Heart left ventricle (tissue), 16 donors: ENCODE data around the gene CPNE2. TPM values are rescaled to one million over a fixed set of nuclear protein-coding genes. Genes with fewer than 3 reads are reported as not detected.
"Not testable (repeated sequence)": the region's sequence is repeated elsewhere in the genome, so short reads cannot be mapped to it uniquely, and the experiment has no call there.

Experiments used
- ATAC-seq, 4 donors: fragments of 200-7000 bp; cut with Tn5 transposase; one replicate each; pipeline ENCODE4 v1.9.1; 2020 to 2022; ENCODE audit warnings: moderate library complexity in 4 of 4, mild to moderate bottlenecking in 3 of 4, moderate number of reproducible peaks in 1 of 4
- DNase-seq, 5 donors: peaks; one replicate each; pipeline ENCODE4 v3.0.0-alpha.2; 2020
- H3K27ac ChIP-seq, 12 donors: fragments of 200-600 bp; sonication (generic) in 4 of 12; one replicate each; pipeline versions ENCODE4 v1.5.0 to v1.8.0; 2016 to 2022; ENCODE audit warnings: mild to moderate bottlenecking in 2 of 12
- H3K27me3 ChIP-seq, 9 donors: fragments of 200-600 bp; sonication (generic) in 2 of 9; one replicate each; pipeline versions ENCODE4 v1.5.1 to v1.8.0; 2016 to 2022; ENCODE audit warnings: mild to moderate bottlenecking in 3 of 9
- H3K36me3 ChIP-seq, 9 donors: fragments of 200-600 bp; sonication (generic) in 2 of 9; one replicate each; pipeline versions ENCODE4 v1.5.0 to v1.8.0; 2018 to 2022; ENCODE audit warnings: mild to moderate bottlenecking in 2 of 9
- H3K4me1 ChIP-seq, 12 donors: fragments of 200-600 bp; sonication (generic) in 4 of 12; one replicate each; pipeline versions ENCODE4 v1.5.0 to v1.8.0; 2016 to 2022; ENCODE audit warnings: mild to moderate bottlenecking in 3 of 12
- H3K4me3 ChIP-seq, 12 donors: fragments of 200-600 bp; sonication (generic) in 4 of 12; one replicate each; pipeline versions ENCODE4 v1.5.0 to v1.8.0; 2017 to 2022; ENCODE audit warnings: mild to moderate bottlenecking in 9 of 12, moderate library complexity in 4 of 12
- H3K9me3 ChIP-seq, 12 donors: fragments of 200-600 bp; sonication (generic) in 4 of 12; one replicate each; pipeline versions ENCODE4 v1.5.0 to v1.8.0; 2016 to 2022; ENCODE audit warnings: mild to moderate bottlenecking in 1 of 12
- CTCF ChIP-seq, 12 donors: fragments of 200-600 bp; sonication (generic) in 4 of 12; IDR thresholded peaks; one replicate each; pipeline versions ENCODE4 v1.5.0 to v1.8.0; 2018 to 2022; ENCODE audit warnings: antibody characterized with exemption in 12 of 12, mild to moderate bottlenecking in 5 of 12
- POLR2A ChIP-seq, 2 donors: fragments of 450-650 bp; IDR thresholded peaks; one replicate each; pipeline ENCODE4 v1.6.1; 2017; ENCODE audit warnings: antibody characterized with exemption in 2 of 2, mild to moderate bottlenecking in 2 of 2, moderate library complexity in 2 of 2
- WGBS, 4 donors: extraction: QIAGEN DNeasy Blood & Tissue Kit in 2 of 4; methylation state at CpG; one replicate each; pipeline versions ENCODE4 v1.1.5 to v1.1.7; 2013 to 2018; 5-methylcytosine and 5-hydroxymethylcytosine counted together
- intact Hi-C, 10 donors: fragments of 100-400 bp; cut with DNase I; formaldehyde crosslinking; loops; one replicate each; pipeline versions ENCODE4 v1.11.1 to v1.14.2; 2022
- polyA plus RNA-seq, 2 donors: library from polyadenylated mRNA; stranded (reverse); fragments of 200-250 nt; gene quantifications; one replicate each; pipeline ENCODE4 v1.2.3, GENCODE V29; 2013
- total RNA-seq, 9 donors: library from RNA; depleted of rRNA in 2 of 9; stranded (reverse); fragments of >200 nt in 2 of 9; fragmentation: NEBNext Ultra II Directional in 3 of 9; extraction: Animal tissue kit (Norgen Biotek cat#: 25700) in 3 of 9; gene quantifications; one replicate each; pipeline versions ENCODE4 v1.1.0 to v1.2.4, GENCODE V29; 2016 to 2023
- donor health status: ischemic (EF 13 %, LVEDD 7.1; RV severe dilation, severe dysfunction).
- donor health status: healthy with polysubstance abuse.
- donor health status: DM: no; HTN: yes; CAD: no.
- donor health status: DM: no; HTN: no; CAD: no.
- donor health status: ischemic (EF 25% LVEDD 6.9; RV normal size, moderate dysfunction).
- donor health status: ischemic (EF 25% LVEDD 5.7; RV mildly dilated, moderate dysfunction).
- donor health status: healthy.
- donor health status: DM: yes; HTN: yes; CAD: no.
- donor health status: ischemic (EF 35%, LVEDD 5.7; RV mildly dilated, moderate dysfunction).
- donor health status: nonischemic (EF 11% LVEDD 7.7; RV severe dilation, severe dysfunction).
- donor health status: DM: yes; HTN: yes; CAD: no.
- donor health status: PGD.
- donor health status: ischemic (EF 29% LVEDD 5.4; RV normal size, mild dysfunction).
- donor health status: nonischemic (EF 23%, LVEDD 6.1; RV moderate dilation, normal function).

CPNE2 gene
- total and polyA plus RNA-seq, 11 donors = 7.2 to 23.6 (median 14.0) TPM

- Histone ChIP-seq H3K4me1 (peaks cover 0 to 51% (median 24%) of the 10 kb centered on the region in 12 donors), H3K27ac (no peak overlapping the region), H3K36me3 (peaks cover 0 to 11% (median 0%) of the 10 kb centered on the region in 9 donors), H3K9me3 (no peaks in the 10 kb centered on the region), H3K4me3 (no peak overlapping the region), H3K27me3 (no peaks in the 10 kb centered on the region)
- ATAC-seq (no peak), DNase-seq (no peak)
- WGBS, 4 donors = 85 to 100% (median 94%) methylated on average over 1 of the region's 1 CpG
- TF ChIP-seq POLR2A (IDR thresholded peaks at IDR 0.05) (no peak), CTCF (IDR thresholded peaks at IDR 0.05) (no peak)
- intact Hi-C loops = loop anchor here in 3 of 10 donors (5.0 kb wide), 2 partner anchors 34 to 49 kb away; no protein-coding TSS in a partner anchor
These were observed 16.0 kb downstream of the CPNE2 start for GRCh38 chr16:57108432-57108831.

GRCh38 chr16:57109259-57110105, 17.1 kb downstream of the CPNE2 start:
- H3K27ac ChIP-seq, DNase-seq, ATAC-seq, H3K27me3 ChIP-seq, H3K9me3 ChIP-seq, H3K4me3 ChIP-seq: not testable (repeated sequence)
- intact Hi-C loops = loop anchor here in 3 of 10 donors (5.0 kb wide), 2 partner anchors 33 to 48 kb away; no protein-coding TSS in a partner anchor
- WGBS, 4 donors = 88 to 91% (median 90%) methylated on average over 10 of the region's 10 CpGs
- Histone ChIP-seq H3K4me1 (peaks cover 0 to 52% (median 24%) of the 10 kb centered on the region in 12 donors), H3K36me3 (peaks cover 0 to 22% (median 4%) of the 10 kb centered on the region in 9 donors)

- Histone ChIP-seq H3K36me3 (peaks cover 0 to 26% (median 4%) of the 10 kb centered on the region in 9 donors), H3K27ac (no peak overlapping the region), H3K9me3 (no peaks in the 10 kb centered on the region), H3K27me3 (no peaks in the 10 kb centered on the region), H3K4me3 (no peak overlapping the region), H3K4me1 (peaks cover 0 to 54% (median 26%) of the 10 kb centered on the region in 12 donors)
- no peak for ATAC-seq
- no peak for TF ChIP-seq POLR2A (IDR thresholded peaks at IDR 0.05)
- no peak for TF ChIP-seq CTCF (IDR thresholded peaks at IDR 0.05)
- WGBS, 4 donors = 90 to 96% (median 95%) methylated on average over 4 of the region's 4 CpGs
- intact Hi-C loops = no loop called here
- no peak for DNase-seq
These were observed 18.6 kb downstream of the CPNE2 start for GRCh38 chr16:57110937-57111336.

- peaks cover 0 to 29% (median 7%) of the 10 kb centered on the region in 9 donors for H3K36me3 ChIP-seq
- intact Hi-C loops = no loop called here
- H3K4me3 ChIP-seq = no peak overlapping the region
- H3K27ac ChIP-seq = no peak overlapping the region
- ATAC-seq (no peak), DNase-seq (no peak)
- peaks cover 0 to 50% (median 23%) of the 10 kb centered on the region in 12 donors for H3K4me1 ChIP-seq
- no peak for TF ChIP-seq POLR2A (IDR thresholded peaks at IDR 0.05)
- TF ChIP-seq CTCF (IDR thresholded peaks at IDR 0.05) = no peak
- H3K27me3 ChIP-seq = no peaks in the 10 kb centered on the region
- no peaks in the 10 kb centered on the region for H3K9me3 ChIP-seq
- 93 to 98% (median 96%) methylated on average over 2 of the region's 2 CpGs for WGBS, 4 donors
These were observed 19.0 kb downstream of the CPNE2 start for GRCh38 chr16:57111420-57111819.
